ENCODE results near the gene IDI2. TPM values are rescaled to one million over a fixed set of nuclear protein-coding genes. Genes with fewer than 3 reads are reported as not detected.
A peak's percentile ranks its signal among the peaks of the same experiment; 100 is the strongest.

The IDI2 gene
- polyA plus RNA-seq, 1 donor, result not detected

DNA sequence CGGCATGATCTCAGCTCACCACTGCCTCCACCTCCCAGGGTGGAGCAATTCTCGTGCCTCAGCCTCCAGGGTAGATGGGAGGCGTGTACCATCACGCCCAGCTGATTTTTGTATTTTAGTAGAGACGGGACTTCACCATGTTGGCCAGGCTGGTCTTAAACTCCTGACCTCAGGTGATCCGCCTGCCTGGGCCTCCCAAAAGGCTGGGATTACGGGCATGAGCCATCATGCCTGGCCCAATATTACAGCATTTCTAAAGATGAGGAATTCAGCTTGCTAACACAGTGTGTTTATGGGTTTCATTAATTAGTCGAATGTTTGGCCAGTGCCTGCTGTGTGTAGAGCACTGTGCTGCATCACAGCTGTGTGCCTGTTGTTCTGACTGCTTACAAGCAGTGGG lies 34.2 kb upstream of the IDI2 start:
- Histone ChIP-seq H3K36me3 (ENCODE audit: control insufficient read depth, insufficient read depth, low read length) (peaks cover 7% of the 10 kb centered on the region), H3K9me3 (ENCODE audit: control insufficient read depth, low read depth, low read length) (no peaks in the 10 kb centered on the region), H3K27me3 (ENCODE audit: control insufficient read depth, insufficient read depth, low read length) (no peaks in the 10 kb centered on the region), H3K4me3 (ENCODE audit: low read length) (no peak overlapping the region), H3K4me1 (ENCODE audit: control insufficient read depth, insufficient read depth, low read length) (peaks cover 9% of the 10 kb centered on the region), H3K27ac (ENCODE audit: low read length) (no peak overlapping the region)
- WGBS (ENCODE audit: insufficient coverage, low lambda C conversion rate), result no CpG with 5 or more reads among the region's 8 CpGs
- no peak for DNase-seq

DNA sequence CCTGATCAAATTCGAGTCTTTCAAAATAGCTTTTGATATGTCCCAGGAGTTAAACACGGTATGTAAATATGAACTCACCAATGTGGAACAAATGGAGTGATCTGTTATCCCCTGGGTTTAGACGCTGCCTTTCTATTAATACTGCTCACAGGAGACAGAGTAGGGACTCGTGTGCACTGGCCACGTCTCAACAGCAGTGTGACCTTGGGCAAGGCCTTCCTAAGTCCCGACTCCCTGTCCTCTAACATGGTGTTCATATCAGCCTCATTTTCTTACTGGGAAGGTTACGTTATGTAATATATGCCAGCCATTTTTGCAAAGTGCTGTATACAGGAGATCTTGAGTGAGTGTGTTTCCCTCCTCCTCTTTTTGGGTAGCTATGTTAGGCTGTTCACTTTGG lies 32.4 kb upstream of the IDI2 start:
- H3K27ac ChIP-seq (ENCODE audit: low read length), result no peak overlapping the region

GRCh38 chr10:1057106-1057657 lies 31.5 kb upstream of the IDI2 start:
- Histone ChIP-seq H3K4me1 (ENCODE audit: control insufficient read depth, insufficient read depth, low read length) (peaks cover 12% of the 10 kb centered on the region), H3K9me3 (ENCODE audit: control insufficient read depth, low read depth, low read length) (no peaks in the 10 kb centered on the region), H3K27me3 (ENCODE audit: control insufficient read depth, insufficient read depth, low read length) (no peaks in the 10 kb centered on the region), H3K27ac (ENCODE audit: low read length) (peak overlapping the region; percentile 95), H3K4me3 (ENCODE audit: low read length) (peak overlapping the region; percentile 98), H3K36me3 (ENCODE audit: control insufficient read depth, insufficient read depth, low read length) (peaks cover 15% of the 10 kb centered on the region)
- DNase-seq, result peak in 1 of 2 donors; percentile 14
- no CpG with 5 or more reads among the region's 26 CpGs for WGBS (ENCODE audit: insufficient coverage, low lambda C conversion rate)

More for the DNA sequence above, 32.4 kb upstream of the IDI2 start:
- Histone ChIP-seq H3K36me3 (ENCODE audit: control insufficient read depth, insufficient read depth, low read length) (peaks cover 9% of the 10 kb centered on the region), H3K9me3 (ENCODE audit: control insufficient read depth, low read depth, low read length) (no peaks in the 10 kb centered on the region), H3K27me3 (ENCODE audit: control insufficient read depth, insufficient read depth, low read length) (no peaks in the 10 kb centered on the region), H3K4me3 (ENCODE audit: low read length) (no peak overlapping the region), H3K4me1 (ENCODE audit: control insufficient read depth, insufficient read depth, low read length) (peaks cover 12% of the 10 kb centered on the region)
- 70% methylated on average over 2 of the region's 7 CpGs for WGBS (ENCODE audit: insufficient coverage, low lambda C conversion rate)
- DNase-seq, result no peak

GRCh38 chr10:1056326-1057105 lies 30.9 kb upstream of the IDI2 start, which contains the start of gene WDR37:
TSS of gene WDR37 (plus strand) at chr10:1056385. CDS start at chr10:1072156, 15,771 bp downstream.
- peak within 1 kb of the TSS; percentile 98 for H3K4me3 ChIP-seq (ENCODE audit: low read length)
- no peaks in the 10 kb centered on the region for H3K9me3 ChIP-seq (ENCODE audit: control insufficient read depth, low read depth, low read length)
- DNase-seq, result peak; percentile 77 to 90
- peaks cover 20% of the 10 kb centered on the region for H3K36me3 ChIP-seq (ENCODE audit: control insufficient read depth, insufficient read depth, low read length)
- no peaks in the 10 kb centered on the region for H3K27me3 ChIP-seq (ENCODE audit: control insufficient read depth, insufficient read depth, low read length)
- peak within 1 kb of the TSS; percentile 95 for H3K27ac ChIP-seq (ENCODE audit: low read length)
- peaks cover 13% of the 10 kb centered on the region for H3K4me1 ChIP-seq (ENCODE audit: control insufficient read depth, insufficient read depth, low read length)
- no CpG with 5 or more reads among the region's 87 CpGs for WGBS (ENCODE audit: insufficient coverage, low lambda C conversion rate)

- Histone ChIP-seq H3K4me3 (ENCODE audit: low read length) (no peak overlapping the region), H3K9me3 (ENCODE audit: control insufficient read depth, low read depth, low read length) (no peaks in the 10 kb centered on the region), H3K27ac (ENCODE audit: low read length) (no peak overlapping the region), H3K27me3 (ENCODE audit: control insufficient read depth, insufficient read depth, low read length) (no peaks in the 10 kb centered on the region), H3K36me3 (ENCODE audit: control insufficient read depth, insufficient read depth, low read length) (peaks cover 22% of the 10 kb centered on the region), H3K4me1 (ENCODE audit: control insufficient read depth, insufficient read depth, low read length) (peaks cover 17% of the 10 kb centered on the region)
- no CpG with 5 or more reads among the region's 6 CpGs for WGBS (ENCODE audit: insufficient coverage, low lambda C conversion rate)
- no peak for DNase-seq
These were observed 29.0 kb upstream of the IDI2 start for GRCh38 chr10:1054684-1055083.

GRCh38 chr10:1050554-1050953 lies 24.9 kb upstream of the IDI2 start:
- Histone ChIP-seq H3K27me3 (ENCODE audit: control insufficient read depth, insufficient read depth, low read length) (no peaks in the 10 kb centered on the region), H3K9me3 (ENCODE audit: control insufficient read depth, low read depth, low read length) (no peaks in the 10 kb centered on the region), H3K4me3 (ENCODE audit: low read length) (no peak overlapping the region), H3K4me1 (ENCODE audit: control insufficient read depth, insufficient read depth, low read length) (peaks cover 13% of the 10 kb centered on the region), H3K36me3 (ENCODE audit: control insufficient read depth, insufficient read depth, low read length) (peaks cover 22% of the 10 kb centered on the region), H3K27ac (ENCODE audit: low read length) (peak overlapping the region; percentile 90)
- peak; percentile 48 to 67 for DNase-seq
- WGBS (ENCODE audit: insufficient coverage, low lambda C conversion rate), result 20% methylated on average over 1 of the region's 4 CpGs

- Histone ChIP-seq H3K4me3 (ENCODE audit: low read length) (peak overlapping the region; percentile 84), H3K4me1 (ENCODE audit: control insufficient read depth, insufficient read depth, low read length) (peaks cover 13% of the 10 kb centered on the region), H3K27me3 (ENCODE audit: control insufficient read depth, insufficient read depth, low read length) (no peaks in the 10 kb centered on the region), H3K36me3 (ENCODE audit: control insufficient read depth, insufficient read depth, low read length) (peaks cover 22% of the 10 kb centered on the region), H3K9me3 (ENCODE audit: control insufficient read depth, low read depth, low read length) (no peaks in the 10 kb centered on the region), H3K27ac (ENCODE audit: low read length) (peak overlapping the region; percentile 90)
- 8% methylated on average over 1 of the region's 5 CpGs for WGBS (ENCODE audit: insufficient coverage, low lambda C conversion rate)
- peak; percentile 26 to 41 for DNase-seq
These were observed 24.5 kb upstream of the IDI2 start for GRCh38 chr10:1050145-1050544.

DNA sequence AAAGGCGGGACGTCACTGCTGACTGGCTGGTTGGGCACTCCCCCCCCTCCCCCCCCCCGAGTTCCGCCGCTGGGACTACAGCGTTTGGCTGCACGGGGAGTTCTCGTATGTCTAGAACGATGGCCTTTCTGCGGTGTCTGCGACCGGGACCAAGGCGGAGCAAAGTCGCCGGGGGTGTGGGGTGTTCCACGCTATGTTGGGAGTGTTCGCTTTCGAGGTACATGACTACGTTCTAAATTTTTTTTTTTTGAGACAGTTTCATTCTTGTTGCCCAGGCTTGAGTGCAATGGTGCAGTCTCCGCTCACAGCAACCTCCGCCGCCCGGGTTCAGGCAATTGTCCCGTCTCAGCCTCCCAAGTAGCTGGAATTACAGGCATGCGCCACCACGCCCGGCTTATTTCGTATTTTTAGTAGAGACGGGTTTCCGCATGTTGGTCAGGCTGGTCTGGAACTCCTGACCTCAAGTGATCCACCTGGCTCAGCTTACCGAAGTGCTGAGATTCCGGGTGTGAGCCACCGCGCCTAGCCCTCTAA lies 23.8 kb upstream of the IDI2 start:
- Histone ChIP-seq H3K4me3 (ENCODE audit: low read length) (peak overlapping the region; percentile 84), H3K9me3 (ENCODE audit: control insufficient read depth, low read depth, low read length) (no peaks in the 10 kb centered on the region), H3K27ac (ENCODE audit: low read length) (peak overlapping the region; percentile 90), H3K4me1 (ENCODE audit: control insufficient read depth, insufficient read depth, low read length) (peaks cover 8% of the 10 kb centered on the region), H3K36me3 (ENCODE audit: control insufficient read depth, insufficient read depth, low read length) (peaks cover 22% of the 10 kb centered on the region), H3K27me3 (ENCODE audit: control insufficient read depth, insufficient read depth, low read length) (no peaks in the 10 kb centered on the region)
- no CpG with 5 or more reads among the region's 34 CpGs for WGBS (ENCODE audit: insufficient coverage, low lambda C conversion rate)
- DNase-seq, result peak in 1 of 2 donors; percentile 8

DNA sequence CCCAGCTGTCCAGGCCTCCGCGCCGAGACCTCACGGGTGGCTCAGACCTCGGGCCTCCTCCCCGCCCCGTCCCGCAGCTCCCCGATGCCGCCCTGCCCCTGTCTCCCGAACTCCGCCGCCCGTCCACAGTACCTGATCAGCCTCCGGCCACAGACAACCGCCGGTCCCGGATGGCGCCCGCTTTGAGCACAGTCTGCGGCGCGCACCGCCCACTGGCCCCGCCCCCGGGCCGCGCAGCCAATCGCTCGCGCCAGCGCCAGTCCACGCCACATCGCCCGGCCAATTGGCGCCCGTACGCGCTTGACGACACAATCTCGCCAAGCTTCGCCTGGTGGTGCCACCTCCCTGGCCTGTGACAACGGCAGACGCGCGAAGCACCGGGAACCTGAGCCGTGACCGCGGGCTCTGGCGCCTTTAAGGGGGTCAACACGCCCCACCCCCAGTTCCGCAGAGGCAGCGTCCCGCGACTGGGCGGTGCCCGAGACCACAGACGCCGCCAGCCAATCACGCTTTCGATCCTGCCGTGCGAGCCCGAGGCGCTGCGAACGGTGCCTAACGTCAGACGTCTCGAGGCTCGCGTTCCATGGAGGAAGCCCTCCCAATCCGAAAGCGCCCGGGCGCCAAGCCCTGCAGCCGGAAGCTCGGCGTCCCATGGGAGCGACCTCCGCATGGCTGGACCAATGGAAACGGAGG lies 23.2 kb upstream of the IDI2 start, which contains the start of gene IDI1:
TSS of gene IDI1 (minus strand) at position 388 of the 693 bp plus-strand sequence. CDS start at position 272, 116 bp downstream.
- Histone ChIP-seq H3K27ac (ENCODE audit: low read length) (peak within 1 kb of the TSS; percentile 90), H3K27me3 (ENCODE audit: control insufficient read depth, insufficient read depth, low read length) (no peaks in the 10 kb centered on the region), H3K4me1 (ENCODE audit: control insufficient read depth, insufficient read depth, low read length) (peaks cover 8% of the 10 kb centered on the region), H3K9me3 (ENCODE audit: control insufficient read depth, low read depth, low read length) (no peaks in the 10 kb centered on the region), H3K36me3 (ENCODE audit: control insufficient read depth, insufficient read depth, low read length) (peaks cover 24% of the 10 kb centered on the region), H3K4me3 (ENCODE audit: low read length) (peak within 1 kb of the TSS; percentile 84)
- DNase-seq, result peak; percentile 98 to 99
- no CpG with 5 or more reads among the region's 83 CpGs for WGBS (ENCODE audit: insufficient coverage, low lambda C conversion rate)

- WGBS (ENCODE audit: insufficient coverage, low lambda C conversion rate), result no CpG with 5 or more reads among the region's 37 CpGs
- DNase-seq, result peak in 1 of 2 donors; percentile 52
- Histone ChIP-seq H3K9me3 (ENCODE audit: control insufficient read depth, low read depth, low read length) (no peaks in the 10 kb centered on the region), H3K4me3 (ENCODE audit: low read length) (peak overlapping the region; percentile 84), H3K4me1 (ENCODE audit: control insufficient read depth, insufficient read depth, low read length) (peaks cover 8% of the 10 kb centered on the region), H3K27ac (ENCODE audit: low read length) (peak overlapping the region; percentile 90), H3K36me3 (ENCODE audit: control insufficient read depth, insufficient read depth, low read length) (peaks cover 25% of the 10 kb centered on the region), H3K27me3 (ENCODE audit: control insufficient read depth, insufficient read depth, low read length) (no peaks in the 10 kb centered on the region)
These were observed 22.7 kb upstream of the IDI2 start for GRCh38 chr10:1048349-1048731.
